ENCODE results near the gene CYP3A5. TPM values are rescaled to one million over a fixed set of nuclear protein-coding genes. Genes with fewer than 3 reads are reported as not detected.

Gene CYP3A5
- total and polyA plus RNA-seq, 2 of the 13 experiments (the other 11 are each of a cell fraction or from before 2014, with no cell fraction given): 5.7 to 9.3 TPM

DNA sequence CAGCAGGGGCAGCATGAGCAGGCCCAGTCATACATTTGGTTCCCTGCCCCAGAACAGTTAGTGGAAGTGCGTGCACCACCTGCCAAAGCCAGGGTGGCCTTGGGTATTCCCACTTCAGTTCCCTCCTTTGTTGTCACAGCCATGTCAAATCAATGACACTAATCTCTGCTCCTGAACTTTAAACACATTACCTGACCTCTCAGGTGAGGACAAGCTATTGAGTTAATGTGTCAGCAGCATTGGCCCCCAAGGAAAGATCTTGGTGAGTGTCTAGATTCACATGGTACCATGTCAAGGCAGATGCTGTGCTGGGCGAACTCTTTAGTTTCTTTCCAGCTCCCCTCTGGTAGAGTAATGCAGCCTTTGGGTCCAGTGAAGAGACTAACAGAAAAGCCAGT is 2.1 kb downstream of the CYP3A5 start (continued):
- TF ChIP-seq THYN1 (CRISPR knock-in tag; IDR thresholded peaks at IDR 0.05; ENCODE audit: borderline replicate concordance, low read depth) (no peak), SOX5 (CRISPR knock-in tag; IDR thresholded peaks at IDR 0.05; ENCODE audit: borderline replicate concordance) (peak; percentile 89), ZNF510 (CRISPR knock-in tag; IDR thresholded peaks at IDR 0.05; ENCODE audit: low read depth) (no peak), ATRX (CRISPR knock-in tag; IDR thresholded peaks at IDR 0.05; ENCODE audit: borderline replicate concordance) (no peak), ZNF326 (CRISPR knock-in tag; IDR thresholded peaks at IDR 0.05; ENCODE audit: borderline replicate concordance) (no peak), TSC22D2 (CRISPR knock-in tag; IDR thresholded peaks at IDR 0.05; ENCODE audit: borderline replicate concordance) (no peak), SMAD9 (CRISPR knock-in tag; IDR thresholded peaks at IDR 0.05) (no peak), CCAR2 (optimal IDR thresholded peaks at IDR 0.05; ENCODE audit: low read depth, low read length) (no peak), NR3C1 (CRISPR knock-in tag; IDR thresholded peaks at IDR 0.05) (no peak), TMF1 (CRISPR knock-in tag; IDR thresholded peaks at IDR 0.05; ENCODE audit: low read depth) (no peak), HNF4A (CRISPR knock-in tag; IDR thresholded peaks at IDR 0.05) (peak; percentile 93), ZBTB42 (CRISPR knock-in tag; IDR thresholded peaks at IDR 0.05) (no peak), ZNF749 (CRISPR knock-in tag; IDR thresholded peaks at IDR 0.05; ENCODE audit: borderline replicate concordance) (no peak), TARDBP (CRISPR knock-in tag; IDR thresholded peaks at IDR 0.05) (peak; percentile 62; the same call in 1 of the 2 replicates), NR2F2 (IDR thresholded peaks at IDR 0.05; ENCODE audit: borderline replicate concordance, low read depth) (peak; percentile 97), MBNL3 (CRISPR knock-in tag; conservative IDR thresholded peaks at IDR 0.05) (no peak), NFRKB (IDR thresholded peaks at IDR 0.05) (no peak), ZNF180 (CRISPR knock-in tag; IDR thresholded peaks at IDR 0.05; ENCODE audit: borderline replicate concordance, low read depth) (no peak), SCMH1 (CRISPR knock-in tag; IDR thresholded peaks at IDR 0.05; ENCODE audit: borderline replicate concordance) (no peak), ZMYM4 (CRISPR knock-in tag; IDR thresholded peaks at IDR 0.05) (peak; percentile 93), ZNF10 (CRISPR knock-in tag; IDR thresholded peaks at IDR 0.05; ENCODE audit: borderline replicate concordance, low read depth) (no peak), GABPB1 (CRISPR knock-in tag; IDR thresholded peaks at IDR 0.05) (no peak), ZNF138 (CRISPR knock-in tag; IDR thresholded peaks at IDR 0.05; ENCODE audit: low read depth) (no peak), ZNF432 (CRISPR knock-in tag; IDR thresholded peaks at IDR 0.05; ENCODE audit: borderline replicate concordance) (no peak)
- TF ChIP-seq, protein P1, sequence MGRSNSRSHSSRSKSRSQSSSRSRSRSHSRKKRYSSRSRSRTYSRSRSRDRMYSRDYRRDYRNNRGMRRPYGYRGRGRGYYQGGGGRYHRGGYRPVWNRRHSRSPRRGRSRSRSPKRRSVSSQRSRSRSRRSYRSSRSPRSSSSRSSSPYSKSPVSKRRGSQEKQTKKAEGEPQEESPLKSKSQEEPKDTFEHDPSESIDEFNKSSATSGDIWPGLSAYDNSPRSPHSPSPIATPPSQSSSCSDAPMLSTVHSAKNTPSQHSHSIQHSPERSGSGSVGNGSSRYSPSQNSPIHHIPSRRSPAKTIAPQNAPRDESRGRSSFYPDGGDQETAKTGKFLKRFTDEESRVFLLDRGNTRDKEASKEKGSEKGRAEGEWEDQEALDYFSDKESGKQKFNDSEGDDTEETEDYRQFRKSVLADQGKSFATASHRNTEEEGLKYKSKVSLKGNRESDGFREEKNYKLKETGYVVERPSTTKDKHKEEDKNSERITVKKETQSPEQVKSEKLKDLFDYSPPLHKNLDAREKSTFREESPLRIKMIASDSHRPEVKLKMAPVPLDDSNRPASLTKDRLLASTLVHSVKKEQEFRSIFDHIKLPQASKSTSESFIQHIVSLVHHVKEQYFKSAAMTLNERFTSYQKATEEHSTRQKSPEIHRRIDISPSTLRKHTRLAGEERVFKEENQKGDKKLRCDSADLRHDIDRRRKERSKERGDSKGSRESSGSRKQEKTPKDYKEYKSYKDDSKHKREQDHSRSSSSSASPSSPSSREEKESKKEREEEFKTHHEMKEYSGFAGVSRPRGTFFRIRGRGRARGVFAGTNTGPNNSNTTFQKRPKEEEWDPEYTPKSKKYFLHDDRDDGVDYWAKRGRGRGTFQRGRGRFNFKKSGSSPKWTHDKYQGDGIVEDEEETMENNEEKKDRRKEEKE (IDR thresholded peaks at IDR 0.05): no peak
- TF ChIP-seq, protein P2, sequence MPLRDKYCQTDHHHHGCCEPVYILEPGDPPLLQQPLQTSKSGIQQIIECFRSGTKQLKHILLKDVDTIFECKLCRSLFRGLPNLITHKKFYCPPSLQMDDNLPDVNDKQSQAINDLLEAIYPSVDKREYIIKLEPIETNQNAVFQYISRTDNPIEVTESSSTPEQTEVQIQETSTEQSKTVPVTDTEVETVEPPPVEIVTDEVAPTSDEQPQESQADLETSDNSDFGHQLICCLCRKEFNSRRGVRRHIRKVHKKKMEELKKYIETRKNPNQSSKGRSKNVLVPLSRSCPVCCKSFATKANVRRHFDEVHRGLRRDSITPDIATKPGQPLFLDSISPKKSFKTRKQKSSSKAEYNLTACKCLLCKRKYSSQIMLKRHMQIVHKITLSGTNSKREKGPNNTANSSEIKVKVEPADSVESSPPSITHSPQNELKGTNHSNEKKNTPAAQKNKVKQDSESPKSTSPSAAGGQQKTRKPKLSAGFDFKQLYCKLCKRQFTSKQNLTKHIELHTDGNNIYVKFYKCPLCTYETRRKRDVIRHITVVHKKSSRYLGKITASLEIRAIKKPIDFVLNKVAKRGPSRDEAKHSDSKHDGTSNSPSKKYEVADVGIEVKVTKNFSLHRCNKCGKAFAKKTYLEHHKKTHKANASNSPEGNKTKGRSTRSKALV (CRISPR knock-in tag; IDR thresholded peaks at IDR 0.05): no peak
- TF ChIP-seq, protein P3, sequence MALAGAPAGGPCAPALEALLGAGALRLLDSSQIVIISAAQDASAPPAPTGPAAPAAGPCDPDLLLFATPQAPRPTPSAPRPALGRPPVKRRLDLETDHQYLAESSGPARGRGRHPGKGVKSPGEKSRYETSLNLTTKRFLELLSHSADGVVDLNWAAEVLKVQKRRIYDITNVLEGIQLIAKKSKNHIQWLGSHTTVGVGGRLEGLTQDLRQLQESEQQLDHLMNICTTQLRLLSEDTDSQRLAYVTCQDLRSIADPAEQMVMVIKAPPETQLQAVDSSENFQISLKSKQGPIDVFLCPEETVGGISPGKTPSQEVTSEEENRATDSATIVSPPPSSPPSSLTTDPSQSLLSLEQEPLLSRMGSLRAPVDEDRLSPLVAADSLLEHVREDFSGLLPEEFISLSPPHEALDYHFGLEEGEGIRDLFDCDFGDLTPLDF (CRISPR knock-in tag; IDR thresholded peaks at IDR 0.05): no peak

Measured in HepG2 (cell line).